HCT116 (cell line): ENCODE data around the gene MYL3. TPM values are rescaled to one million over a fixed set of nuclear protein-coding genes. Genes with fewer than 3 reads are reported as not detected.

Experiments
- ATAC-seq: fragments of 200-7000 bp; cut with Tn5 transposase; 2 replicates; pipeline ENCODE4 v1.9.1; 2020; ENCODE audit warnings: mild to moderate bottlenecking, moderate library complexity
- Bru-seq: library from RNA; stranded (reverse); fragments of 400-500 nt; gene quantifications from one replicate; lab custom pipeline; 2021; lab: Mats Ljungman, UMichigan
- BruChase-seq, 2 experiments: library from RNA; stranded (reverse); fragments of 400-500 nt; gene quantifications; one replicate each; lab custom pipeline; 2021; lab: Mats Ljungman, UMichigan
- BruUV-seq: library from RNA; stranded (reverse); fragments of 400-500 nt; replicated peaks from 2 replicates; lab custom pipeline; 2021; lab: Mats Ljungman, UMichigan
- CTCF ChIA-PET: fragments of 300-600 bp; sonication (Branson Sonifier 250); formaldehyde crosslinking; loops from one replicate; lab custom pipeline; 2021; ENCODE audit warnings: antibody characterized with exemption; lab: Charles Lee
- POLR2A ChIA-PET: fragments of 300-600, 350-600 bp; sonication (Branson Sonifier 250); formaldehyde crosslinking; loops from one replicate; lab custom pipeline; 2021; ENCODE audit warnings: antibody characterized with exemption; lab: Charles Lee
- RAD21 ChIA-PET, 2 experiments: fragments of 300-600 bp; sonication (Branson Sonifier 250); formaldehyde crosslinking; loops; one replicate each; lab custom pipeline; 2023; ENCODE audit warnings: low total read pairs in 2 of 2; ENCODE audit not compliant: uncharacterized antibody in 2 of 2, unreplicated experiment in 2 of 2, low non-redundant PET in 1 of 2; lab: Charles Lee
- DNase-seq: peaks from one replicate; pipeline ENCODE4 v3.0.0-alpha.2; 2010; ENCODE audit warnings: low read depth, low spot score
- H2AFZ ChIP-seq: fragments of 200-600 bp; shearing (Covaris generic), sonication (generic); 2 replicates; pipeline ENCODE4 v1.6.1; 2017; ENCODE audit warnings: low read depth, mixed run types, mixed read lengths, antibody characterized with exemption, low read length; ENCODE audit not compliant: poor library complexity, severe bottlenecking
- H3K27ac ChIP-seq: 2 replicates; pipeline ENCODE4 v1.5.1; 2012; ENCODE audit warnings: low read depth, low read length
- H3K27me3 ChIP-seq: fragments of 200-600 bp; sonication (generic); 2 replicates; pipeline ENCODE4 v1.6.1; 2016; ENCODE audit warnings: mixed run types, low read length, mixed read lengths; ENCODE audit not compliant: insufficient read depth
- H3K36me3 ChIP-seq, 2 experiments: fragments of 200-500 bp in 1 of 2; fragments of 200-600 bp in 1 of 2; sonication (Bioruptor generic) in 1 of 2; sonication (generic) in 1 of 2; 2 replicates each; pipeline versions ENCODE4 v1.5.1 to v1.6.1; 2014 to 2016; ENCODE audit warnings: low read length in 2 of 2, inconsistent platforms in 1 of 2, mixed read lengths in 1 of 2, mixed run types in 1 of 2; ENCODE audit not compliant: insufficient read depth in 2 of 2, control insufficient read depth in 1 of 2
- H3K4me1 ChIP-seq, 2 experiments: fragments of 200-600 bp in 1 of 2; sonication (generic) in 1 of 2; 2 replicates each; pipeline versions ENCODE4 v1.5.1 to v1.6.1; 2012 to 2017; ENCODE audit warnings: low read length in 2 of 2, inconsistent platforms in 1 of 2, mild to moderate bottlenecking in 1 of 2, mixed read lengths in 1 of 2, mixed run types in 1 of 2, moderate library complexity in 1 of 2; ENCODE audit not compliant: insufficient read depth in 2 of 2, control insufficient read depth in 1 of 2
- H3K4me2 ChIP-seq: fragments of 200-600 bp; sonication (generic); 2 replicates; pipeline ENCODE4 v1.6.1; 2017; ENCODE audit warnings: mixed run types, low read length, mixed read lengths
- H3K4me3 ChIP-seq, 2 experiments: fragments of 200-600 bp in 1 of 2; sonication (generic) in 1 of 2; replicated peaks in 1 of 2; 2 replicates each; pipeline ENCODE4 v1.5.1; 2011 to 2016; ENCODE audit warnings: low read length in 2 of 2, control low read depth in 1 of 2, low read depth in 1 of 2, mild to moderate bottlenecking in 1 of 2, mixed read lengths in 1 of 2, mixed run types in 1 of 2
- H3K79me2 ChIP-seq: fragments of 200-600 bp; sonication (generic); 2 replicates; pipeline ENCODE4 v1.6.1; 2017; ENCODE audit warnings: mild to moderate bottlenecking, mixed run types, low read length, moderate library complexity, mixed read lengths; ENCODE audit not compliant: insufficient read depth
- H3K9ac ChIP-seq: fragments of 200-600 bp; sonication (generic); 2 replicates; pipeline ENCODE4 v1.6.1; 2016; ENCODE audit warnings: low read length, mixed read lengths
- H3K9me2 ChIP-seq: fragments of 200-600 bp; sonication (generic), shearing (Covaris generic); 2 replicates; pipeline ENCODE4 v1.6.1; 2017; ENCODE audit warnings: mixed run types, mild to moderate bottlenecking, moderate library complexity; ENCODE audit not compliant: insufficient read depth
- H3K9me3 ChIP-seq, 2 experiments: fragments of 200-500 bp in 1 of 2; fragments of 200-600 bp in 1 of 2; sonication (Bioruptor generic) in 1 of 2; sonication (generic) in 1 of 2; 2 replicates each; pipeline ENCODE4 v1.6.1; 2014 to 2017; ENCODE audit warnings: low read length in 2 of 2, mixed read lengths in 2 of 2, inconsistent platforms in 1 of 2, low read depth in 1 of 2, mild to moderate bottlenecking in 1 of 2, mixed run types in 1 of 2, moderate library complexity in 1 of 2; ENCODE audit not compliant: control insufficient read depth in 1 of 2, insufficient read depth in 1 of 2
- H4K20me1 ChIP-seq: fragments of 200-600 bp; sonication (generic), shearing (Covaris generic); 2 replicates; pipeline ENCODE4 v1.6.1; 2017; ENCODE audit warnings: mixed run types, mild to moderate bottlenecking, moderate library complexity; ENCODE audit not compliant: insufficient read depth
- CBX3 ChIP-seq: IDR thresholded peaks from 2 replicates; pipeline ENCODE4 v1.6.1; 2012; ENCODE audit warnings: low read depth
- EZH2 ChIP-seq: fragments of 200-600 bp; sonication (generic); IDR thresholded peaks from 2 replicates; pipeline ENCODE4 v1.6.1; 2017; ENCODE audit warnings: antibody characterized with exemption, mixed run types
- POLR2A ChIP-seq: IDR thresholded peaks from 2 replicates; pipeline ENCODE4 v1.7.0; 2011; ENCODE audit warnings: borderline replicate concordance; ENCODE audit not compliant: insufficient read depth, insufficient read length; ENCODE audit errors: extremely low read depth
- RAD21 ChIP-seq: IDR thresholded peaks from 2 replicates; pipeline ENCODE4 v1.6.1; 2012; ENCODE audit warnings: low read depth, mild to moderate bottlenecking
- SP1 ChIP-seq: IDR thresholded peaks from 2 replicates; pipeline ENCODE4 v1.6.1; 2012; ENCODE audit warnings: low read depth
- SRF ChIP-seq: IDR thresholded peaks from 2 replicates; pipeline ENCODE4 v1.6.1; 2012; ENCODE audit warnings: low read depth
- TCF7L2 ChIP-seq: IDR thresholded peaks from 2 replicates; pipeline ENCODE4 v1.7.0; 2011; ENCODE audit warnings: borderline replicate concordance, inconsistent platforms; ENCODE audit not compliant: insufficient read depth, insufficient read length; ENCODE audit errors: extremely low read depth
- ZNF274 ChIP-seq: fragments of 200-500 bp; sonication (Bioruptor generic); IDR thresholded peaks from 2 replicates; pipeline ENCODE4 v1.6.1; 2014; ENCODE audit warnings: mild to moderate bottlenecking, low read depth, low read length, inconsistent platforms
- intact Hi-C: fragments of 100-400 bp; cut with micrococcal nuclease; formaldehyde crosslinking; loops from 2 replicates; pipeline ENCODE4 v1.10.0; 2022
- long read RNA-seq: library from polyadenylated mRNA; unstranded; transcript quantifications from one replicate; pipeline ENCODE4 v2.0.0, GENCODE V29; 2021; ENCODE audit not compliant: unreplicated experiment
- polyA plus RNA-seq: library from polyadenylated mRNA; unstranded; fragments of >200 nt; gene quantifications from 2 replicates; pipeline ENCODE4 v1.2.1, GENCODE V29; 2012; ENCODE audit warnings: missing spikeins
- total RNA-seq: library from RNA; stranded (reverse); gene quantifications from one replicate; pipeline ENCODE4 v1.2.1, GENCODE V29; 2021; ENCODE audit not compliant: unreplicated experiment
- TF ChIP-seq, protein P1 (sequence below): IDR thresholded peaks from 2 replicates; pipeline ENCODE4 v1.6.1; 2011; ENCODE audit warnings: mild to moderate bottlenecking, low read length, moderate library complexity; ENCODE audit not compliant: insufficient replicate concordance; ENCODE audit errors: extremely low read depth
- TF ChIP-seq, protein P2 (sequence below), 3 experiments: fragments of 200-600 bp in 1 of 3; sonication (generic) in 1 of 3; IDR thresholded peaks in 2 of 3; conservative IDR thresholded peaks in 1 of 3; 2 replicates each; pipeline ENCODE4 v1.5.1; 2012 to 2017; ENCODE audit warnings: low read depth in 2 of 3, low read length in 2 of 3, antibody characterized with exemption in 1 of 3, borderline replicate concordance in 1 of 3, control low read depth in 1 of 3, mild to moderate bottlenecking in 1 of 3, mixed read lengths in 1 of 3, mixed run types in 1 of 3, moderate library complexity in 1 of 3; ENCODE audit not compliant: insufficient read depth in 1 of 3
- TF ChIP-seq, protein P3 (sequence below): IDR thresholded peaks from 2 replicates; pipeline ENCODE4 v1.6.1; 2012

Gene MYL3
- not detected for total RNA-seq
- polyA plus RNA-seq: not detected in 2 replicates
- Bru-seq, nascent RNA: not detected
- BruChase-seq, experiment 1, labeled RNA remaining after a 6-hour chase: not detected
- BruChase-seq, experiment 2, labeled RNA remaining after a 2-hour chase: not detected
- long read RNA-seq: 0 reads

DNA sequence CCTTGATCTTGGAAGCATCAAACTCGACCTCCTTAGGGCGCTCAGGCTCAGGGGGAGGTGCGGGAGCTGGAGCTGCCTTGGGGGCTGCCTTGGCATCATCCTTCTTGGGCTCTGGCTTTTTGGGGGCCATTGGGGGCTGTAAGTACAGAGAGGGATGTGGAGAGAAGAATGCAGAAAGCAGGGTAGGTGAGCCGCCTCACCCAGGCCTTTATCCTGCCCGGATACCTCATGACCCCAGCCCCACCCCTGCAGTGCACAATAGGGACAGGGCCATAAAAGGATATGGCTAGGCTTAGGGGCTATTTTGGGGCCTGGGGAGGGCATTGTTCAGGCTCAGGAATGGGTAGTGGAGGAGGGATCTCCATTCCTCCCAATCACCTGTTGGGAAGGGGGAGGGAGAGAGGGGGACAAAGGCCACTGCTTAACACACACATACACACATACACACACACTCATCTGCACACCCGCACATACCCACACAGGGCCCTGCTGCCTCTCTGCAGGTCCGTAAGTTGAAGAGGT is at the start of gene MYL3:
Gene MYL3, minus strand, starts transcription at position 184 of the 522 bp plus-strand sequence. Its CDS starts 54 bp downstream, at position 130.
- no peaks in the 10 kb centered on the region for H4K20me1 ChIP-seq
- H2AFZ ChIP-seq: no peak within 1 kb of the TSS
- ATAC-seq (no peak), DNase-seq (no peak)
- ChIA-PET RAD21 (no interaction called here), CTCF (no interaction called here), POLR2A (no interaction called here)
- no peaks in the 10 kb centered on the region for H3K36me3 ChIP-seq
- H3K4me3 ChIP-seq: no peak within 1 kb of the TSS
- no peaks in the 10 kb centered on the region for H3K9me3 ChIP-seq
- no peak within 1 kb of the TSS for H3K9ac ChIP-seq
- no peaks in the 10 kb centered on the region for H3K79me2 ChIP-seq
- H3K27me3 ChIP-seq: no peaks in the 10 kb centered on the region
- no peaks in the 10 kb centered on the region for H3K9me2 ChIP-seq
- H3K27ac ChIP-seq: no peak within 1 kb of the TSS
- H3K4me2 ChIP-seq: no peak within 1 kb of the TSS
- BruUV-seq: no TSS peak
- intact Hi-C loops: no loop called here
- H3K4me1 ChIP-seq: no peaks in the 10 kb centered on the region
- TF ChIP-seq ZNF274: no peak
- TF ChIP-seq SRF: no peak
- TF ChIP-seq TCF7L2: no peak
- TF ChIP-seq, protein P1, sequence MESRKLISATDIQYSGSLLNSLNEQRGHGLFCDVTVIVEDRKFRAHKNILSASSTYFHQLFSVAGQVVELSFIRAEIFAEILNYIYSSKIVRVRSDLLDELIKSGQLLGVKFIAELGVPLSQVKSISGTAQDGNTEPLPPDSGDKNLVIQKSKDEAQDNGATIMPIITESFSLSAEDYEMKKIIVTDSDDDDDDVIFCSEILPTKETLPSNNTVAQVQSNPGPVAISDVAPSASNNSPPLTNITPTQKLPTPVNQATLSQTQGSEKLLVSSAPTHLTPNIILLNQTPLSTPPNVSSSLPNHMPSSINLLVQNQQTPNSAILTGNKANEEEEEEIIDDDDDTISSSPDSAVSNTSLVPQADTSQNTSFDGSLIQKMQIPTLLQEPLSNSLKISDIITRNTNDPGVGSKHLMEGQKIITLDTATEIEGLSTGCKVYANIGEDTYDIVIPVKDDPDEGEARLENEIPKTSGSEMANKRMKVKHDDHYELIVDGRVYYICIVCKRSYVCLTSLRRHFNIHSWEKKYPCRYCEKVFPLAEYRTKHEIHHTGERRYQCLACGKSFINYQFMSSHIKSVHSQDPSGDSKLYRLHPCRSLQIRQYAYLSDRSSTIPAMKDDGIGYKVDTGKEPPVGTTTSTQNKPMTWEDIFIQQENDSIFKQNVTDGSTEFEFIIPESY: no peak
- TF ChIP-seq EZH2: no peak
- TF ChIP-seq POLR2A: no peak
- TF ChIP-seq, protein P2, sequence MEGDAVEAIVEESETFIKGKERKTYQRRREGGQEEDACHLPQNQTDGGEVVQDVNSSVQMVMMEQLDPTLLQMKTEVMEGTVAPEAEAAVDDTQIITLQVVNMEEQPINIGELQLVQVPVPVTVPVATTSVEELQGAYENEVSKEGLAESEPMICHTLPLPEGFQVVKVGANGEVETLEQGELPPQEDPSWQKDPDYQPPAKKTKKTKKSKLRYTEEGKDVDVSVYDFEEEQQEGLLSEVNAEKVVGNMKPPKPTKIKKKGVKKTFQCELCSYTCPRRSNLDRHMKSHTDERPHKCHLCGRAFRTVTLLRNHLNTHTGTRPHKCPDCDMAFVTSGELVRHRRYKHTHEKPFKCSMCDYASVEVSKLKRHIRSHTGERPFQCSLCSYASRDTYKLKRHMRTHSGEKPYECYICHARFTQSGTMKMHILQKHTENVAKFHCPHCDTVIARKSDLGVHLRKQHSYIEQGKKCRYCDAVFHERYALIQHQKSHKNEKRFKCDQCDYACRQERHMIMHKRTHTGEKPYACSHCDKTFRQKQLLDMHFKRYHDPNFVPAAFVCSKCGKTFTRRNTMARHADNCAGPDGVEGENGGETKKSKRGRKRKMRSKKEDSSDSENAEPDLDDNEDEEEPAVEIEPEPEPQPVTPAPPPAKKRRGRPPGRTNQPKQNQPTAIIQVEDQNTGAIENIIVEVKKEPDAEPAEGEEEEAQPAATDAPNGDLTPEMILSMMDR (IDR thresholded peaks at IDR 0.05 in 2 of 3, conservative IDR thresholded peaks at IDR 0.05 in 1 of 3; ENCODE audit: borderline replicate concordance in 1 of 3, insufficient read depth in 1 of 3, low read depth in 2 of 3, low read length in 2 of 3): no peak
- no peak for TF ChIP-seq RAD21
- TF ChIP-seq CBX3: no peak
- no peak for TF ChIP-seq SP1
- TF ChIP-seq, protein P3, sequence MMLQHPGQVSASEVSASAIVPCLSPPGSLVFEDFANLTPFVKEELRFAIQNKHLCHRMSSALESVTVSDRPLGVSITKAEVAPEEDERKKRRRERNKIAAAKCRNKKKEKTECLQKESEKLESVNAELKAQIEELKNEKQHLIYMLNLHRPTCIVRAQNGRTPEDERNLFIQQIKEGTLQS: no peak
